HepG2 (cell line): Measurements from ENCODE around the gene KCNK15. TPM values are rescaled to one million over a fixed set of nuclear protein-coding genes. Genes with fewer than 3 reads are reported as not detected.
A peak's percentile ranks its signal among the peaks of the same experiment; 100 is the strongest.

Experiments
- HNRNPLL ChIP-seq: fragments of 200-400 bp; formaldehyde crosslinking; IDR thresholded peaks from 2 replicates; pipeline ENCODE4 v1.6.1; 2017; ENCODE audit warnings: mild to moderate bottlenecking, low read depth, low read length; ENCODE audit not compliant: poor library complexity, severe bottlenecking
- KAT2B ChIP-seq: fragments of 150-350 bp; IDR thresholded peaks from 2 replicates; pipeline ENCODE4 v1.6.1; 2014; ENCODE audit warnings: low read depth, low read length, borderline replicate concordance
- MAF1 ChIP-seq: sonication (generic); formaldehyde crosslinking; IDR thresholded peaks from 2 replicates; pipeline ENCODE4 v1.5.0; 2020; ENCODE audit warnings: missing genetic modification reagents, borderline replicate concordance
- MTF2 ChIP-seq: sonication (generic); formaldehyde crosslinking; IDR thresholded peaks from 2 replicates; pipeline ENCODE4 v1.5.0; 2020; ENCODE audit warnings: missing genetic modification reagents, borderline replicate concordance
- NONO ChIP-seq, 2 experiments: fragments of 450-650 bp in 1 of 2; sonication (generic) in 1 of 2; formaldehyde crosslinking in 1 of 2; IDR thresholded peaks in 1 of 2; conservative IDR thresholded peaks in 1 of 2; 2 replicates each; pipeline versions ENCODE4 v1.6.1 to v1.8.0; 2017 to 2022; ENCODE audit warnings: mild to moderate bottlenecking in 1 of 2, missing genetic modification reagents in 1 of 2, moderate library complexity in 1 of 2
- SP4 ChIP-seq: sonication (generic); formaldehyde crosslinking; IDR thresholded peaks from 2 replicates; pipeline ENCODE4 v1.8.1; 2023; ENCODE audit warnings: mild to moderate bottlenecking, missing genetic modification reagents
- TGIF2 ChIP-seq: IDR thresholded peaks from 2 replicates; pipeline ENCODE4 v1.6.1; 2016; ENCODE audit warnings: control low read depth, missing compliant biosample characterization
- ZC3H13 ChIP-seq: sonication (generic); formaldehyde crosslinking; IDR thresholded peaks from 2 replicates; pipeline ENCODE4 v1.8.1; 2023; ENCODE audit warnings: mild to moderate bottlenecking, missing genetic modification reagents, moderate library complexity
- ZFP41 ChIP-seq: sonication (generic); formaldehyde crosslinking; IDR thresholded peaks from 2 replicates; pipeline ENCODE4 v1.4.0; 2020; ENCODE audit warnings: mild to moderate bottlenecking, missing genetic modification reagents, borderline replicate concordance
- ZNF30 ChIP-seq: sonication (generic); formaldehyde crosslinking; IDR thresholded peaks from 2 replicates; pipeline ENCODE4 v1.5.0; 2020; ENCODE audit warnings: mild to moderate bottlenecking, missing genetic modification reagents
- ZNF317 ChIP-seq: sonication (generic); formaldehyde crosslinking; IDR thresholded peaks from 2 replicates; pipeline ENCODE4 v1.5.0; 2020; ENCODE audit warnings: mild to moderate bottlenecking, missing genetic modification reagents
- ZNF382 ChIP-seq: sonication (generic); formaldehyde crosslinking; IDR thresholded peaks from 2 replicates; pipeline ENCODE4 v1.5.0; 2020; ENCODE audit warnings: missing genetic modification reagents, mild to moderate bottlenecking, borderline replicate concordance
- ZNF556 ChIP-seq: sonication (generic); formaldehyde crosslinking; IDR thresholded peaks from 2 replicates; pipeline ENCODE4 v1.4.0; 2020; ENCODE audit warnings: mild to moderate bottlenecking, missing genetic modification reagents, borderline replicate concordance
- ZNF605 ChIP-seq: sonication (generic); formaldehyde crosslinking; IDR thresholded peaks from 2 replicates; pipeline ENCODE4 v1.8.0; 2022; ENCODE audit warnings: mild to moderate bottlenecking, missing genetic modification reagents
- ZNF629 ChIP-seq: sonication (generic); formaldehyde crosslinking; conservative IDR thresholded peaks from 2 replicates; pipeline ENCODE4 v1.5.0; 2020; ENCODE audit warnings: missing genetic modification reagents
- polyA plus RNA-seq, 8 experiments: library from polyadenylated mRNA; depleted of rRNA in 3 of 8; stranded (reverse) in 7 of 8; unstranded in 1 of 8; fragments of >200 nt; fragmentation: Illumina TruSeq in 4 of 8; extraction: Trizol in 4 of 8; gene quantifications; 2 replicates each; pipeline versions ENCODE4 v1.2.1 to v1.2.3, GENCODE V29; 2011 to 2016; ENCODE audit warnings: low read depth in 4 of 8, missing spikeins in 1 of 8, mixed read lengths in 1 of 8; ENCODE audit not compliant: insufficient read depth in 1 of 8
- total RNA-seq, 5 experiments: library from RNA; depleted of rRNA; stranded (reverse); fragments of >200 nt; fragmentation: Illumina TruSeq; extraction: Trizol; gene quantifications; 2 replicates each; pipeline ENCODE4 v1.2.3, GENCODE V29; 2016; ENCODE audit warnings: low read depth in 1 of 5
- TF ChIP-seq, protein P1 (sequence below): sonication (generic); formaldehyde crosslinking; IDR thresholded peaks from 2 replicates; pipeline ENCODE4 v1.4.0; 2020; ENCODE audit warnings: missing genetic modification reagents, borderline replicate concordance
- TF ChIP-seq, protein P2 (sequence below): sonication (generic); formaldehyde crosslinking; IDR thresholded peaks from 2 replicates; pipeline ENCODE4 v1.5.0; 2020; ENCODE audit warnings: mild to moderate bottlenecking, missing genetic modification reagents, borderline replicate concordance
- TF ChIP-seq, protein P3 (sequence below): sonication (generic); formaldehyde crosslinking; IDR thresholded peaks from 2 replicates; pipeline ENCODE4 v1.5.1; 2020; ENCODE audit warnings: mild to moderate bottlenecking, missing genetic modification reagents, moderate library complexity
- TF ChIP-seq, protein P4 (sequence below): IDR thresholded peaks from 2 replicates; pipeline ENCODE4 v1.6.1; 2012; ENCODE audit warnings: inconsistent platforms
- TF ChIP-seq, protein P5 (sequence below): sonication (generic); formaldehyde crosslinking; IDR thresholded peaks from 2 replicates; pipeline ENCODE4 v1.8.0; 2023; ENCODE audit warnings: mild to moderate bottlenecking, missing genetic modification reagents

KCNK15 gene
- total and polyA plus RNA-seq, 2 of the 13 experiments (the other 11 are each of a cell fraction or from before 2014, with no cell fraction given): 0.03 TPM; not detected in 1

DNA sequence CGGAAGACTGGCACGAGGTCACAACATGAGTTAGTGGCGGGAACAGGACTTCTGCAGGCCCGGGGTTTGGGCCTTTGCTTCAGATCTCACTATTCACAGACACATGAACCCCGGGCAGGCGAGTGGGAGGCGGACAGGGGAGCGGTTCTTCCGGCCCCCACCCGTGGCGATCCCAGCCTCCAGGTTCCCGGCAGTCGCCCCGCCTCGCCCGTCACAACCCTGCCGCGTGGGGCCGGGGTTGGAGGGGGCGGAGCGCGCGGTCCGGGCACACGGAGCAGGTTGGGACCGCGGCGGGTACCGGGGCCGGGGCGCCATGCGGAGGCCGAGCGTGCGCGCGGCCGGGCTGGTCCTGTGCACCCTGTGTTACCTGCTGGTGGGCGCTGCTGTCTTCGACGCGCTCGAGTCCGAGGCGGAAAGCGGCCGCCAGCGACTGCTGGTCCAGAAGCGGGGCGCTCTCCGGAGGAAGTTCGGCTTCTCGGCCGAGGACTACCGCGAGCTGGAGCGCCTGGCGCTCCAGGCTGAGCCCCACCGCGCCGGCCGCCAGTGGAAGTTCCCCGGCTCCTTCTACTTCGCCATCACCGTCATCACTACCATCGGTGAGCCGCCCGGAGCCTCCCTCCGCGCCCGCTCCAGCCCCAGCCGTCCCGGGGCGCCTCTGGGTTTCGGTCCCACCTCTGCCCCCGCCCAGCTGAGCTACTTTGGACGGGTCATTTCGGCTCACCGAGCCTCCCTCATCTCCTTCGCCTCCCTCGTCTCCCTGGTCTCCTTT lies at the start of gene KCNK15 (continued):
- TF ChIP-seq, protein P1, sequence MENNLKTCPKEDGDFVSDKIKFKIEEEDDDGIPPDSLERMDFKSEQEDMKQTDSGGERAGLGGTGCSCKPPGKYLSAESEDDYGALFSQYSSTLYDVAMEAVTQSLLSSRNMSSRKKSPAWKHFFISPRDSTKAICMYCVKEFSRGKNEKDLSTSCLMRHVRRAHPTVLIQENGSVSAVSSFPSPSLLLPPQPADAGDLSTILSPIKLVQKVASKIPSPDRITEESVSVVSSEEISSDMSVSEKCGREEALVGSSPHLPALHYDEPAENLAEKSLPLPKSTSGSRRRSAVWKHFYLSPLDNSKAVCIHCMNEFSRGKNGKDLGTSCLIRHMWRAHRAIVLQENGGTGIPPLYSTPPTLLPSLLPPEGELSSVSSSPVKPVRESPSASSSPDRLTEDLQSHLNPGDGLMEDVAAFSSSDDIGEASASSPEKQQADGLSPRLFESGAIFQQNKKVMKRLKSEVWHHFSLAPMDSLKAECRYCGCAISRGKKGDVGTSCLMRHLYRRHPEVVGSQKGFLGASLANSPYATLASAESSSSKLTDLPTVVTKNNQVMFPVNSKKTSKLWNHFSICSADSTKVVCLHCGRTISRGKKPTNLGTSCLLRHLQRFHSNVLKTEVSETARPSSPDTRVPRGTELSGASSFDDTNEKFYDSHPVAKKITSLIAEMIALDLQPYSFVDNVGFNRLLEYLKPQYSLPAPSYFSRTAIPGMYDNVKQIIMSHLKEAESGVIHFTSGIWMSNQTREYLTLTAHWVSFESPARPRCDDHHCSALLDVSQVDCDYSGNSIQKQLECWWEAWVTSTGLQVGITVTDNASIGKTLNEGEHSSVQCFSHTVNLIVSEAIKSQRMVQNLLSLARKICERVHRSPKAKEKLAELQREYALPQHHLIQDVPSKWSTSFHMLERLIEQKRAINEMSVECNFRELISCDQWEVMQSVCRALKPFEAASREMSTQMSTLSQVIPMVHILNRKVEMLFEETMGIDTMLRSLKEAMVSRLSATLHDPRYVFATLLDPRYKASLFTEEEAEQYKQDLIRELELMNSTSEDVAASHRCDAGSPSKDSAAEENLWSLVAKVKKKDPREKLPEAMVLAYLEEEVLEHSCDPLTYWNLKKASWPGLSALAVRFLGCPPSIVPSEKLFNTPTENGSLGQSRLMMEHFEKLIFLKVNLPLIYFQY (CRISPR knock-in tag): no peak
- no peak for TF ChIP-seq NONO (IDR thresholded peaks at IDR 0.05)
- no peak for TF ChIP-seq NONO (CRISPR knock-in tag; conservative IDR thresholded peaks at IDR 0.05)
- no peak for TF ChIP-seq KAT2B
- TF ChIP-seq ZNF382 (CRISPR knock-in tag): no peak
- no peak for TF ChIP-seq HNRNPLL
- TF ChIP-seq, protein P2, sequence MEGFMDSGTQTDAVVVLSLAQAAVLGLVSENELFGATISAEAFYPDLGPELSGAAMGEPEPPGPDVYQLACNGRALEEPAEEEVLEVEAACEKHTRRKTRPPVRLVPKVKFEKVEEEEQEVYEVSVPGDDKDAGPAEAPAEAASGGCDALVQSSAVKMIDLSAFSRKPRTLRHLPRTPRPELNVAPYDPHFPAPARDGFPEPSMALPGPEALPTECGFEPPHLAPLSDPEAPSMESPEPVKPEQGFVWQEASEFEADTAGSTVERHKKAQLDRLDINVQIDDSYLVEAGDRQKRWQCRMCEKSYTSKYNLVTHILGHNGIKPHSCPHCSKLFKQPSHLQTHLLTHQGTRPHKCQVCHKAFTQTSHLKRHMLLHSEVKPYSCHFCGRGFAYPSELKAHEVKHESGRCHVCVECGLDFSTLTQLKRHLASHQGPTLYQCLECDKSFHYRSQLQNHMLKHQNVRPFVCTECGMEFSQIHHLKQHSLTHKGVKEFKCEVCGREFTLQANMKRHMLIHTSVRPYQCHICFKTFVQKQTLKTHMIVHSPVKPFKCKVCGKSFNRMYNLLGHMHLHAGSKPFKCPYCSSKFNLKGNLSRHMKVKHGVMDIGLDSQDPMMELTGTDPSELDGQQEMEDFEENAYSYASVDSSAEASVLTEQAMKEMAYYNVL: 0 out of 2 replicates have a peak, but pooled peaks have one; percentile 19
- no peak for TF ChIP-seq TGIF2
- peak; percentile 32; the same call in 1 of the 2 replicates for TF ChIP-seq ZNF30
- TF ChIP-seq ZNF556: no peak
- no peak for TF ChIP-seq ZC3H13
- peak; percentile 98 for TF ChIP-seq MTF2 (CRISPR knock-in tag)
- TF ChIP-seq SP4 (CRISPR knock-in tag): peak; percentile 22; the same call in 1 of the 2 replicates
- TF ChIP-seq, protein P3, sequence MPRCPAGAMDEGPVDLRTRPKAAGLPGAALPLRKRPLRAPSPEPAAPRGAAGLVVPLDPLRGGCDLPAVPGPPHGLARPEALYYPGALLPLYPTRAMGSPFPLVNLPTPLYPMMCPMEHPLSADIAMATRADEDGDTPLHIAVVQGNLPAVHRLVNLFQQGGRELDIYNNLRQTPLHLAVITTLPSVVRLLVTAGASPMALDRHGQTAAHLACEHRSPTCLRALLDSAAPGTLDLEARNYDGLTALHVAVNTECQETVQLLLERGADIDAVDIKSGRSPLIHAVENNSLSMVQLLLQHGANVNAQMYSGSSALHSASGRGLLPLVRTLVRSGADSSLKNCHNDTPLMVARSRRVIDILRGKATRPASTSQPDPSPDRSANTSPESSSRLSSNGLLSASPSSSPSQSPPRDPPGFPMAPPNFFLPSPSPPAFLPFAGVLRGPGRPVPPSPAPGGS: 0 out of 2 replicates have a peak, but pooled peaks have one; percentile 55
- no peak for TF ChIP-seq ZFP41 (CRISPR knock-in tag)
- TF ChIP-seq ZNF605: no peak
- no peak for TF ChIP-seq ZNF629 (CRISPR knock-in tag)
- no peak for TF ChIP-seq MAF1 (CRISPR knock-in tag)
- TF ChIP-seq, protein P4, sequence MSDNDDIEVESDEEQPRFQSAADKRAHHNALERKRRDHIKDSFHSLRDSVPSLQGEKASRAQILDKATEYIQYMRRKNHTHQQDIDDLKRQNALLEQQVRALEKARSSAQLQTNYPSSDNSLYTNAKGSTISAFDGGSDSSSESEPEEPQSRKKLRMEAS: peak; percentile 22; the same call in 1 of the 2 replicates
- TF ChIP-seq, protein P5, sequence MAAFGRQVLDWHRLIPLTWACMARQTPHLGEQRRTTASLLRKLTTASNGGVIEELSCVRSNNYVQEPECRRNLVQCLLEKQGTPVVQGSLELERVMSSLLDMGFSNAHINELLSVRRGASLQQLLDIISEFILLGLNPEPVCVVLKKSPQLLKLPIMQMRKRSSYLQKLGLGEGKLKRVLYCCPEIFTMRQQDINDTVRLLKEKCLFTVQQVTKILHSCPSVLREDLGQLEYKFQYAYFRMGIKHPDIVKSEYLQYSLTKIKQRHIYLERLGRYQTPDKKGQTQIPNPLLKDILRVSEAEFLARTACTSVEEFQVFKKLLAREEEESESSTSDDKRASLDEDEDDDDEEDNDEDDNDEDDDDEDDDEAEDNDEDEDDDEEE (CRISPR knock-in tag): 0 out of 2 replicates have a peak, but pooled peaks have one; percentile 68
- no peak for TF ChIP-seq ZNF317 (CRISPR knock-in tag)
